Ishikawa (cell line): ENCODE results near the gene GALK1.

Source experiments
- CEBPB ChIP-seq: IDR thresholded peaks from 2 replicates; pipeline ENCODE4 v1.6.1; 2012
- CREB1 ChIP-seq: IDR thresholded peaks from 2 replicates; pipeline ENCODE4 v1.6.1; 2012; ENCODE audit warnings: low read depth
- EGR1 ChIP-seq: IDR thresholded peaks from 2 replicates; pipeline ENCODE4 v1.6.1; 2012
- FOXM1 ChIP-seq: IDR thresholded peaks from 2 replicates; pipeline ENCODE4 v1.6.1; 2012; ENCODE audit warnings: low read depth, borderline replicate concordance
- RAD21 ChIP-seq: IDR thresholded peaks from 2 replicates; pipeline ENCODE4 v1.6.1; 2012; ENCODE audit warnings: low read depth
- TAF1 ChIP-seq: IDR thresholded peaks from 2 replicates; pipeline ENCODE4 v1.6.1; 2012; ENCODE audit warnings: low read depth, mild to moderate bottlenecking
- YY1 ChIP-seq: IDR thresholded peaks from 2 replicates; pipeline ENCODE4 v1.6.1; 2012; ENCODE audit warnings: low read depth
- ZBTB7A ChIP-seq: IDR thresholded peaks from 2 replicates; pipeline ENCODE4 v1.6.1; 2012; ENCODE audit warnings: low read depth

- TF ChIP-seq YY1 = no peak
- TF ChIP-seq RAD21 = no peak
- TF ChIP-seq FOXM1 = no peak
- TF ChIP-seq CEBPB = no peak
- no peak for TF ChIP-seq CREB1
- no peak for TF ChIP-seq ZBTB7A
- TF ChIP-seq EGR1 = no peak
- no peak for TF ChIP-seq TAF1
Measured at GRCh38 chr17:75755205-75755901, 9.6 kb downstream of the GALK1 start.
